Measurements from ENCODE around the gene GATA6. TPM values are rescaled to one million over a fixed set of nuclear protein-coding genes. Genes with fewer than 3 reads are reported as not detected.

Gene GATA6
- total RNA-seq, 1 experiment from 2014 or later = 54.6 TPM

DNA sequence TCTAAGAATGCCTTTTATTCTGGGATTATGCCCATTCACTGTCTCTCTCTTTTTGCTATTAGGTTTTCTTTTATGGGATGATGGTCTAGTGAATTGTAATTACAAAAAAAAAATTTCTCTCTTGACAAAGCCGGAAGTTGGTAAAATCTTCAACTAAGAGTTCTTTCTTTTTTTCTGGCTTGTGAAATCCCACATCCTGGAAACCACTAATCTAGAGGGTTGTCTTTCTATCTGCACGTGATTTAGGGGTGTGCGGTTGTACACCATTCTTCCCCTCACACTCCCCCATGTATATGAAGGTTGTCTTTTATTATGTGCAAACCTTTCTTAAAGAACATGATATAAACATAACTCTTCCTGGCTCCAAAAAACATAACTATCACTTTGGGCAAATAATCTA, 52.0 kb downstream of the GATA6 start:
- H3K27me3 Mint-ChIP-seq (ENCODE audit: unreplicated experiment) = no peaks in the 10 kb centered on the region
- DNase-seq = no peak
- no peaks in the 10 kb centered on the region for H3K9me3 Mint-ChIP-seq (ENCODE audit: low read depth, unreplicated experiment)
- CTCF ChIA-PET = no interaction called here
- no peak overlapping the region for H3K27ac Mint-ChIP-seq (ENCODE audit: unreplicated experiment)
- no TSS peak for BruUV-seq (replicated peaks)
- no peaks in the 10 kb centered on the region for H3K36me3 Mint-ChIP-seq (ENCODE audit: insufficient read depth, unreplicated experiment)
- H3K4me3 Mint-ChIP-seq (ENCODE audit: low read depth, unreplicated experiment) = no peak overlapping the region
- peaks cover 15% of the 10 kb centered on the region for H3K4me1 Mint-ChIP-seq (ENCODE audit: low read depth, unreplicated experiment)
- intact Hi-C loops (cut with micrococcal nuclease; ENCODE audit: unreplicated experiment) = no loop called here
- TF ChIP-seq, protein P1, sequence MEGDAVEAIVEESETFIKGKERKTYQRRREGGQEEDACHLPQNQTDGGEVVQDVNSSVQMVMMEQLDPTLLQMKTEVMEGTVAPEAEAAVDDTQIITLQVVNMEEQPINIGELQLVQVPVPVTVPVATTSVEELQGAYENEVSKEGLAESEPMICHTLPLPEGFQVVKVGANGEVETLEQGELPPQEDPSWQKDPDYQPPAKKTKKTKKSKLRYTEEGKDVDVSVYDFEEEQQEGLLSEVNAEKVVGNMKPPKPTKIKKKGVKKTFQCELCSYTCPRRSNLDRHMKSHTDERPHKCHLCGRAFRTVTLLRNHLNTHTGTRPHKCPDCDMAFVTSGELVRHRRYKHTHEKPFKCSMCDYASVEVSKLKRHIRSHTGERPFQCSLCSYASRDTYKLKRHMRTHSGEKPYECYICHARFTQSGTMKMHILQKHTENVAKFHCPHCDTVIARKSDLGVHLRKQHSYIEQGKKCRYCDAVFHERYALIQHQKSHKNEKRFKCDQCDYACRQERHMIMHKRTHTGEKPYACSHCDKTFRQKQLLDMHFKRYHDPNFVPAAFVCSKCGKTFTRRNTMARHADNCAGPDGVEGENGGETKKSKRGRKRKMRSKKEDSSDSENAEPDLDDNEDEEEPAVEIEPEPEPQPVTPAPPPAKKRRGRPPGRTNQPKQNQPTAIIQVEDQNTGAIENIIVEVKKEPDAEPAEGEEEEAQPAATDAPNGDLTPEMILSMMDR (IDR thresholded peaks at IDR 0.05; ENCODE audit: unreplicated experiment) = no peak

DNA sequence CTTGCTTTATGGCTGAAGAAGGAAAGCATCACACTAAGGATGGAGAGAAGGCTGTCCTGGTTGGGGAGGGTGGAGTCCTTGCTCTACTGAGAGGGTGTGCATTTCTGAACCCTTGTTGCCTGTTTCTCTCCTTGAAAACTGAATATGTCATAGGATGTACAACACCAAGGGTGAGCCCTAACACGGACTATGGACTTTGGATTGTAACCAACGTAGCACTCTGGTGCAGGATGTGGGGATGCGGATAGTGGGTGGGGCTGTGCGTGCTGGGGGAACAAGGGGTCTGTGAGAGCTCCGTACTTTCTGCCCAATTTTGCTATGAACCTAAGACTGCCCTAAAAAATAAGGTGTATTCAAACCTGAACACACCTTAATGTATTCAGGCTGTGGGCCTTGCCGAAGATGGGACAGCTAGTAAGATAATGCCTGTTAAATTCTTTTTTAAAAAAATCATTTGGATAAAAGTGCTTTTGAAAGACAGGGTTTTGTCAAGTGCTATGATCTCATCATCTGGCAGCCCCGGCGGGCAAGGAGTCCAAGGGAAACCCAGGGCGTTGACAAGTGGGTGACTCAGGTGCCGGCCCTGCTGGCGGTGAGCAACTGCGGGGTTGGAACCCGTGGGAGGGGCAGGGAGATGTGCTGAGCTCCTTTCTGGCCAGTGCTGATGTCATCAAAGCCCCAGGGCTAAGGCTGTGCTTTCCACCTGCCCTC, 54.0 kb downstream of the GATA6 start:
- Mint-ChIP-seq H3K27me3 (ENCODE audit: unreplicated experiment) (no peaks in the 10 kb centered on the region), H3K4me3 (ENCODE audit: low read depth, unreplicated experiment) (peak overlapping the region; percentile 25), H3K36me3 (ENCODE audit: insufficient read depth, unreplicated experiment) (no peaks in the 10 kb centered on the region), H3K27ac (ENCODE audit: unreplicated experiment) (peak overlapping the region; percentile 82), H3K9me3 (ENCODE audit: low read depth, unreplicated experiment) (no peaks in the 10 kb centered on the region), H3K4me1 (ENCODE audit: low read depth, unreplicated experiment) (peaks cover 24% of the 10 kb centered on the region)
- CTCF ChIA-PET = interaction anchor here (0.7 to 1.4 kb wide), 9 partner anchors 9 to 445 kb away, joined by 3 to 7 read pairs (median 3); no protein-coding TSS in a partner anchor
- intact Hi-C loops (cut with micrococcal nuclease; ENCODE audit: unreplicated experiment) = no loop called here
- TF ChIP-seq, protein P1 (IDR thresholded peaks at IDR 0.05; ENCODE audit: unreplicated experiment) = no peak
- no TSS peak for BruUV-seq (replicated peaks)
- DNase-seq = peak; percentile 95

DNA sequence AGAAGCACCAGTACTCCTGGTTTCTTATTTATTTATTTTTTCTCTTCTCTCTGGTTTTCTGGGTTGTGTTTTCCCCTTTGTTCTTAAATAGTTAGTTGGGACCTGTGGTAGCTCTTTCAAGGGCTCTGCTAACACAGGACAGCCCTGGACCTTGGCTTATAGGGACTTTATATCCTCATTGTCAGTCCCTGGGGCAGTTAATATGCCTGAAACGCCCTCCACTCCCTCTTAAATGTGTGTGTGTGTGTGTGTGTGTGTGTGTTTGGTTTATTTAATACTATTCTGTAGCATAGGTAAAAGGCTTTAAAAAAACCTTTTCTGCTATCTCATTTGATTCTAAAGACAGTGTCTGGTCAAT, 54.6 kb downstream of the GATA6 start:
- Mint-ChIP-seq H3K27me3 (ENCODE audit: unreplicated experiment) (no peaks in the 10 kb centered on the region), H3K4me3 (ENCODE audit: low read depth, unreplicated experiment) (no peak overlapping the region), H3K4me1 (ENCODE audit: low read depth, unreplicated experiment) (peaks cover 24% of the 10 kb centered on the region), H3K36me3 (ENCODE audit: insufficient read depth, unreplicated experiment) (no peaks in the 10 kb centered on the region), H3K9me3 (ENCODE audit: low read depth, unreplicated experiment) (no peaks in the 10 kb centered on the region), H3K27ac (ENCODE audit: unreplicated experiment) (peak overlapping the region; percentile 82)
- CTCF ChIA-PET = interaction anchor here (0.7 to 1.4 kb wide), 9 partner anchors 9 to 444 kb away, joined by 3 to 7 read pairs (median 3); no protein-coding TSS in a partner anchor
- intact Hi-C loops (cut with micrococcal nuclease; ENCODE audit: unreplicated experiment) = no loop called here
- DNase-seq = no peak
- TSS peak; percentile 76 for BruUV-seq (replicated peaks)
- TF ChIP-seq, protein P1 (IDR thresholded peaks at IDR 0.05; ENCODE audit: unreplicated experiment) = no peak

DNA sequence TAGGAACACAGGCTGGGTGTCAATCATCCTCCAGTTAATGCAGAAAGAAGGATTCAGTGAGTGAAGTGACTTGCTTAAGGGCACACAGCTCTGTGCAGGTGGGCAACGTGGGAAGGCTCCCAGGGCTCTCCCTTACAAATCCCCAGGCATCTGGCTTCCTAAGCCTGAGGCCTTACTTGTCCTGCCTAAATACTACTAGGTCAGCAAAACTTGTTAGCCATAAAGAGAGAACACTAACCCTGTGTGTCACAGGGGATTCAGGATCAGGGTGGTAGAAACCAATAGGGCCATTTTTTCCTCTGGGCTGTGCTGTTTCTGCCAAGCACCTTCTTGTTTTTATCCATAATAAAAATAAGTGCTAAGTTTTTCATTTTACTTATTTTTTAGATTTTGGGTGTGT, 55.0 kb downstream of the GATA6 start:
- intact Hi-C loops (cut with micrococcal nuclease; ENCODE audit: unreplicated experiment) = no loop called here
- no peak for DNase-seq

More for the DNA sequence above, 55.0 kb downstream of the GATA6 start:
- no TSS peak for BruUV-seq (replicated peaks)
- no peaks in the 10 kb centered on the region for H3K36me3 Mint-ChIP-seq (ENCODE audit: insufficient read depth, unreplicated experiment)
- H3K9me3 Mint-ChIP-seq (ENCODE audit: low read depth, unreplicated experiment) = no peaks in the 10 kb centered on the region
- CTCF ChIA-PET = interaction anchor here (1.0 to 1.4 kb wide), 3 partner anchors 10 to 58 kb away, joined by 4 to 7 read pairs (median 6); no protein-coding TSS in a partner anchor
- H3K4me1 Mint-ChIP-seq (ENCODE audit: low read depth, unreplicated experiment) = peaks cover 28% of the 10 kb centered on the region
- H3K4me3 Mint-ChIP-seq (ENCODE audit: low read depth, unreplicated experiment) = no peak overlapping the region
- H3K27ac Mint-ChIP-seq (ENCODE audit: unreplicated experiment) = peak overlapping the region; percentile 82
- TF ChIP-seq, protein P1 (IDR thresholded peaks at IDR 0.05; ENCODE audit: unreplicated experiment) = no peak
- H3K27me3 Mint-ChIP-seq (ENCODE audit: unreplicated experiment) = no peaks in the 10 kb centered on the region

Measured in Calu3 (cell line).